Activated CD8-positive, alpha-beta memory T cell treated with anti-CD3 and anti-CD28 coated beads, Interleukin-2, amount 50 U/mL, for 1 hour (primary cell): Measurements from ENCODE around the gene DLL1.
"Not testable (repeated sequence)": the region's sequence is repeated elsewhere in the genome, so short reads cannot be mapped to it uniquely, and the experiment has no call there.

Experiments used
- DNase-seq: peaks from one replicate; pipeline ENCODE4 v3.0.0-alpha.2; 2020; ENCODE audit errors: extremely low read depth

Gene DLL1

DNA sequence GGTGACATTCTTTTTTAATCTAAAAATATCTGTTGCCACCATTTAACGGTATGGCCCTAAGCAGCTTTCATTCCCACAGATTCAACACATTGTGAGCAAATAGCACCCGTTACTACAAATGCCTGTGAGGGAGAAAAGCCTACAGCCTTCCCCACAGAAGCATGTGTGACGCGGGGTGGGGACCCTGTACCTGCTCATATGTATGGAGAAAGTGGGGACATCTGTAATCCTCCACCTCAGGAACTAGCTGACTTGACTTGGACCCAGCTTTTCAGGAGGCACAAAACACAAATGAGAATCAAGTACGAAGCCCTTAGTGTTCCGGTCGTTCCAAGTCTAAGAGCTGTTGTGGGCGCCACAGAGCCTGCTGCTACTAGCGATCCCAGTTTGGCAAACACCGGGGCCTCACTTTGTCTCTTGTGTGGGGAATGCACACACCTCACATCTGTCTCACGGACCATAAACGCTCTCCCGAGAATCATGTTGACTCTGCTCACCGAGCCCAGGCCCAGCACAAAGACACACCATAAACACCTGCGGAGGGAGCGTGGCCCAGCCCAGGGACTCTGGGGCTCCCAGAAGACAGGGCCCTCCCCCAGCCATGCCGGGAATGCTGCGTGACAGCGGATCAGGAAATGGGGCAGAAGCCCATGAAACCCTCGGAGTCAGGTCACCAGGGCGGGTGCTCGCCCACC, 21.6 kb downstream of the DLL1 start:
- DNase-seq = no peak

DNA sequence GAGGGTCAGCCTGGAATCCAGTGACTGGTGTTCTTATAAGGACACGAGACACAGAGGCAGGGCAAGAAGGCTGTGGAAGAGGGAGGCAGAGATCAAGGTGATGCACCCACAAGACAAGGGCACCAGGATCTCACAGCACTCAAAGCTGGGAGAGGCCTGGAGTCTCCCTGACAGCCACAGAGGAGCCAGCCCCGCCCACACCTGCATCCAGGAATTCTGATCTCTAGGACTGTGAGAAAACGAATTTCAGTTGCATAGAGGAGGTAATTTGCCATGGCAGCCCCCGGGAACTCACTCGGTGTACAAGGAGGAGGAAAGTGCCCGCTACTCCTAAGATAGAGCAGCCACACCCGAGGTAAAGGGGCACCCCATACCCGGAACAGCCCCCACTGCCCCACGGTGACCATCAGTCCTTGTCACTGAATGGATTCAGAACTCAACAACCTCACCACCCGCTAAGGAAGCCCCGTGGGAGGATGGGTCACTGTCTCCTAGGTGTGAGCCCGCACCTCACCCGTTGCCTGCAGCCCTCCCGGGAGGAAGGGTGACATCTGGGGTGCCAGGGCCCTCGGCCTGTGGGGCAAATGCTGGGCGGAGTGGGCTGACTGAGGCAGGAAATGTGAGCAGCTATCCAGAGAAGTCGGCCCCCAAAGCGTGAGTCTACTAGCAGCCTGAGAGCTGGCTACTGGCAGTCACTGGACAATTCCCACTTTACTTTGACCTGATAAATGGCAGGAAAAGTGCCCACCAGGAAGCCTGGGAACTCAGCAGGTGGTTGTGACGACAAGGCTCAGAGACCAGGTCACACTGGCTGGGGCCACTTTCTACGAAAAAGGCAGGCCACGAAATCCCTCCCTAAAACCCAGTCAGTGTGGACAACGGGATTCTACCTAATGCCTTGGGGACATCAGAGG, 22.4 kb downstream of the DLL1 start:
- DNase-seq = no peak

DNA sequence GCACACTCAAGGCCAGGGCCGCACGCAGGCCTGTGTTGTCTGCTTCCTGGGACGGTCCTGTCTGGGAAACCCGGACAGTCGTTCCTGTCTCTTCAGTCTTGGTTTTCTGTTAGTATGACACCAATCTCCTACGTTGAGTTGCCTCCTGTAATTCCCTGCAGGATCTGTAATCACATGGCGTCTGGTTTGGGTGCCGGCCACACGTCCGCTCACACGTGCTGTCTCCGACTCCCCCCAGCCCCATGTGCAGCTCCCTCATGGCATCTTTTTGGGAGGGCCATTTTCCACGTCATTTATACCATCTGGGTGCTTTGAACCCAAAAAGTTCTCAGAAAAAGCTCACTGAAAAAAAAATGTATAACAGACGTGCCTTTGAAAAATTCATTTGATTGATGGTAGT, 23.2 kb downstream of the DLL1 start:
- DNase-seq = no peak

DNA sequence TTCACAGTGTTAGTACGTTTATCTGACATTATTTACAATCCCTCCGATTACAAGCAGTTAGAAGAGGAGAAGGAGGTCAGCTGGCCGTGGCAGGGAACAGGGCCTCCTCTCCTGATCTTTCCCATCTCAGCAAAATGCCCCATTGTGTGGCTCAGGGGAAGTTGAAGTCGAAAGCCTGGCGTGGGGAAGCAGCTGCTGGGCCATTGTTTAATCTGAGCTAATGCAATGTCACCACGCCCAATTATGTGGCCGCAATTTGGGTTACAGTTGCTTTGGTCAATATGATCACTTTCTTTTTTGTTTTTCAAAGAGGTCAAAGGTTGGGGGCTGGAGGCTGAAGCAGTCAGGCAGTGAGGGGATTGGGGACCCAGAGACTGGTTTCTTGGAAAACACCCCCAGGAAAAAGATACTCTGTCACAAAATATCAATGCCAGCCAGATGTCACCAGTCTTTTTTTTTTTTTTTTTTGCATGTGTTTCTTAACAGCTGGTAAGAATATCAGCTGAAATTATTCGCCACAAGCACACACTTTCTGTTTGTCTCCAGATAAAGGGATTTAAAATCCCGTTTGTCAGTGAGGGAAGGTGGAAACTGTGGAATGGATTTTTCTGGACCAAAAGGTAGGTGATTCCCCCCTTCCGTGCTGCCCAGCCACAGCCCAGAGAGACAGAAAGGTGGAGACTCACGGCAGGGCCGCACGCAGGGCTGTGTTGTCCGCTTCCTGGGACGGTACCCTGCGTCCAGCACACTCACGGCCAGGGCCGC, 24.6 kb downstream of the DLL1 start:
- no peak for DNase-seq

DNA sequence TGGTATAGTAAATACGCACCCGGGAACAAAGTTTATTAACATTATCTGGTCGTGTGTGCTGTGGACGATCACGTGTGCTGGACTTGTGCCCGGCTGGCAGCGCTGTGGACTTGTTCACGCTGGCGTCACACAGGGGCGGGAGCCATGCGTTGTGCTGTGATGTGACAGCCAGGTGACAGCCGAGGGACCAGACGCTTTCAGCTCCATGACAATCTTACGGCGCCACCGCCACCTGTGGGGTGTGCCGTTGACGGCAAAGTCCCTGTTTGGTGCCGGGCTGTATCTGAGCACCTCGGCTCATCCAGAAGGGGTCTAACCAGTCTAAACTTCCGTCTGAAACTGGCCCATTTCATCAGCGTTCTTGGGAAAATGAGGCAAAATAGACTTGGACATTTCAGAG, 25.2 kb downstream of the DLL1 start:
- DNase-seq = no peak

DNA sequence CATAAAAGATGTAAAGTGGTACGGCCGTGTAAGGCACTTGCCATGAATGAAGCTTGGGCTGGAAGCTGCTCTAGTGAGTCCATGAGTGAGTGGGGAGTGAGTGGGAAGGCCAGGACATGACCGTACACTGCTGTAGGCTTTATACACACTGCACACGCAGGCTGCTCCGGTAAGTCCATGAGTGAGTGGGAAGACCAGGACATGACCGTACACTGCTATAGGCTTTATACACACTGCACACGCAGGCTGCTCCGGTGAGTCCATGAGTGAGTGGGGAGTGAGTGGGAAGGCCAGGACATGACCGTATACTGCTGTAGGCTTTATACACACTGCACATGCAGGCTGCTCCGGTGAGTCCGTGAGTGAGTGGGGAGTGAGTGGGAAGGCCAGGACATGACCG, 26.2 kb downstream of the DLL1 start:
- DNase-seq = not testable (repeated sequence)

DNA sequence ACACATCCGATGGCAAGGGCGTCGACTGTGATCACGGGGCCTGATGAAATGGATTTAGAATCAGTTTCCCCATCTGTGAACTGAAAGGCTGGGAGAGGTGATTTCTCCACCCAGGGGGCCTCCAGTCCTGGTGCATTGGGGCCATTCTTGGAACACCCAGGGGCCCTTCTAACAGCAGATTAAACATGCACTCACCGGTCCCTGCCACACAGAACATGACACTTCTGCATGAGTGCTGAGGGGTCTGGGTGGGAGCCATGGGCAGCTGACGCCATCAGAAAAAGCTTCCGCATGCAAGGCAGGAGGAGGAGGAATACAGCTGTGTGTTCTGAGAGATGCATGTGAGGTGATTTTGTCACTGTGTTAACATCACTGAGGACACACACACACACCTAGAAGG, 26.8 kb downstream of the DLL1 start:
- DNase-seq = no peak

DNA sequence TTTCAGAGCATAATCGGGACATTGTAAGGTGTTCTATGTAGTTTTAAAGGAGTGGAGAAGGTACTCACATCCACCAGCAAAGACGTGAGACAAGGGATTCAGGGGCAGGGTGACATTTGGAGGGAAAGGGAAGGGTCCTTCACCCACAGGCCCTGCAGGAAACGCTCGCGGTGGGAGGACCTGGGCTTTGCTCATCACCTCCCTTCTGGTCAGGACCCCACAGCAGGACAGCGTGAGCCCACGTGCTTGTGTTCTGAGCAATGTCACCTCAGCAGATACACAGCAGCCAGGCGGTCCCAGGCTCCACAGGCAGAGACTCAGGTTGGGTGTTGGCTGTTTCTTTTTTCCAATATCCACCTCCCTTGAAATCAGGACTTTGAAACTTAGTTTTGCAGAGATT, 27.5 kb downstream of the DLL1 start:
- DNase-seq = no peak

DNA sequence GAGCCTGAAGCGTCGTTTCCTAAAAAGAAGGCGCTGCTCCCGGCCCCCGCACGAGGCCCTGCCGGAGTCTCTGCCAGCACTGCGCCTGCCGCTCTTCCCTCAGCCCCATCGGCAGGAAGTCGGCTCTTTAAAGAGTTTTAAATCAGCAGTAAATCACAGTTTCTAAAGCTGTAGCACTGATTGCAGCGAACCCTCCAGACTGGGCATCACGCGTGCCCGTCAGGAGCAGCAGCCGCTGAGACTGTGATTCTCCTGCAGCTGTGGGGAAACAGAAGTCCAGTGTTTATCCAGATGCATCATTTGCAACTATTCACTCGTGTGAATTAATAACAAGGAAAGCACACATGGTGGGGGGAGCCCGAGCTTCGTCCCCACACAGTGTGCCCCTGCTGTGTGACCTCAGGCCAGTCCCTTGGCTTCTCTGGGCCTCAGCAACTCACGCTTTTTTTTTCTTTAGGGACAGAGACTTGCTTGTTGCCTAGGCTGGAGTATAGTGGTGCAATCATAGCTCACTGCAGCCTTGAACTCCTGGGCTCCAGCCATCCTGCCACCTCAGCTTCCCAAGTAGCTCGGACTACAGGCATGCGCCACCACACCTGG, 28.3 kb downstream of the DLL1 start:
- DNase-seq = no peak

DNA sequence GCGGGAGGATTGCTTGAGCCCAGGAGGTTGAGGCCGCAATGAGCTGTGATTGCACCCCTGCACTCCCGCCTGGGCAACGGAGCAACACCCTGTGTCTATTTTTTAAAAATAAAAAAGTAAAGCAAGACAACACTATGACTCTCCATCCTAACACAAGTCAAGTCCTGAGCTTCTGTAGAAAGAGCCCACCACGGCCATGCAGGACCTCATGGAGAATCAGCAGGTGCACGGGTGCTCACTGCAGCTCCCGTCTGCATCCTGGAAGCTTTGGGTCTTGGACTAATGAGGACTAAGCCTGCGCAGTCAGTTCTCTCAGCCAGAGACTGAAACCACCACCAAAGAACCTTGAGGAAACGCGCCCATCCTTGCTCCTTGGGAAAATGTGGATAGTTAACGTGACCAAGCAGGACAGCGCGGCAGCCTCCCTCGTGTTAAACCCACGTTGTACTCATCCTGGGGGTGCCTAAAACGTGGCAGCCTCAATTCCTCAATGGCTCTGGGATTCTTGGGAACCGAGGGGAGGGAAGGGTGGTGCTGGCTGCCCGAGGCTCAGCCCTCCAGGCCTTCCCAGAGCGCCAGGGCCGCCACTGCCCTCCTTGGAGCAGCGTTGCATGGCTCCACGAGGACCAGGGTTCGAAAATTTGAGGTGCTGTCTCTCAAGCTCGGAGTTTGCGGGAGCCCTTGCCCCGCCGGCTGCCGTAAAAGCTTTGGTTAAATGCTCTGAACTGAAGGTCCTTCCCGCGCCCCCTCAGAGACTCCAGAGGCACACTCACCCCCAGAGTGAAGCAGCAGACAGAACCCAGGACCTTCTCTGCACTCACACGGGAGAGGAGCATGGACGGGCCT, 29.0 kb downstream of the DLL1 start:
- no peak for DNase-seq

DNA sequence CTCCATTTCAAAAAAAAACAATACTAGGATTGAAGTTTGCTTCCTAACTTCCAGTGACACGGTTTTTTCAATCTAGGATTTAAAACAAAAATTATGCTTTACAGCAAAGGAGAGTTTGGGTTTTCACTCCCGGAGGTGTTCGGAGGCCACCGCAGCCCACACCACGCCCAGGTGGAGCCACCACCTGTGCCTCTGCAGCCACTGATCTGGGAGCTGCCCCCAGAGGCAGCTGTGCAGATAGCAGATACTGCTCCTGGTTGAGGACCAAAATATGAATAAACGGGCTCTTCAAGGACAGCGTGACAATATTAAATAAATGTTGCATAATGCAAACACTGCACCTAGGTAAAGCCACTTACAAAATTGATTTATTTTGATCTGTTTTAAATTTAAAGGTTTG, 30.2 kb downstream of the DLL1 start:
- DNase-seq = no peak

DNA sequence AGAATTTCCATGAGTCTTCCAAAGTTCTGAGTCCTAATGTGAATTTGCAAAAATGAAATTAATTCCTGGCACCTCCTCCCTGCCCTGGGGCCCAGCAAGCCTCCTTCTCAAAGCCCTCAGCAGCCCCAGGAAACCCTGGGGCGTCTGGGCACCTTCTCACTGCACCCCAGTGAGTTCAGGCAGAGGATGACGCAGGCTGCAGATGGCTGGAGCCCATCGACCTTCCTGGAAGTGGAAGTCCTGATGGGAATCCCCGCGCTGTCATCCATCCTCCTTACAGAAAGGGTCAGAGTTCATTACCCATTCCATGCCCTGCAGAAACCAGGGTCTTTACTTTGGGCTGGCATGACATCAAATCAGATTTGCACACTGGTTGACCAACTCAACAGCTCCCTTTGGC, 31.6 kb downstream of the DLL1 start:
- DNase-seq = no peak

DNA sequence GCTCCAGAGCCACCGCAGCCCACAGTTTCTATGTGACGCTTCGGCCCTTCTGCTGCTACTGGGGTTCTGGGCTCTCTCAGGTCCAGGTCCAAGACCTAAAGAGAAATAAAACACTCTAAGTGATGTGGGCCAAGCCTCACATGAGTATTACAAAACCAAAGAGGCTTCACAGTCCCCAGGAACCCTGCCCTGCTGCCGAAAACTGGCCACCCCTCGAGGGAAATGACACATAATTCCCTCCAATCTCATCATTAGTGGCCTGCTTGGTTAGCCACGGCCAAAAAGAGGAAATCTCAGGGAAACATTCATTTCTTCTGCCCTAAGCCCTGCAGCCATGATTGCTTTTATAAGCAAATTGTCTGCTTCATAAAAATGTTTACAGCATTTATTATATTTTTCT, 32.5 kb downstream of the DLL1 start:
- DNase-seq = no peak

DNA sequence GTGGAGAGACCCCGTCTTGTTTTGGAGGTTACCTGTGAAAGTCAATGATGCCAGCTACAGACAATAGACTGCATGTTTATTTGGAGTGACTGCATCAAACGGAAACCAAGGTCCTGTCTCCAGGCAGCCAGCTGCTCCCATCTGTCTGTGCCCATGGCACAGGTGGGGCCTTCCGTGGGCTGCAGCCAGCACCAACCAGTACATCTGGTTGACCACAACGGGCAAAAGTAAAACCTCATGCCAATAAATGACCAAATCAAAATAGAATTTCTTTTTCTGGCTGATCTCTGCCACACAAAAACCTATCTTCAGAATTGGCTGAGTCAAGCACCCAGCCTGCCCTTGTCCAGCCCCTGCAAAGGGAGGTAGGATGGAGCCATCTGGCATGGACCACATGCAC, 33.5 kb downstream of the DLL1 start:
- DNase-seq = no peak

DNA sequence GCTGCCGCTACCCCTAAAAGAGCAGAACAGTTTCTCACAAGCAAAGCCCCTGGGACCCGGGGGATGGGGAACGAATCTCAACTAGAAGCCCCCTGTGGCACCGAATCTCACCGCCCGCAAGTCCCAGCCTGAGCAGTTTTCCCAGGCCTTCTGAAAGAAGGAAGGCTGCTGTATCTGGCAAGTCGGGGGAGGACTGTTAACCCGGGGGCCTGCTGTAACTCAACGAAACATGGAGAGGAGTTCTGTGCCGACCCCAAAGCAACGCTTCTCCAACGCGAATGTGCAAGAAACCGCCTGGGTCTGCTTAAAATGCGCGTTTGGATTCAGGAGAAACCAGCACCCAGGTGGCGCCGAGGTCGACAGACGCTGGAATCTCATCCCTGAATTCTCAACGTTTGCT, 34.2 kb downstream of the DLL1 start:
- DNase-seq = no peak

DNA sequence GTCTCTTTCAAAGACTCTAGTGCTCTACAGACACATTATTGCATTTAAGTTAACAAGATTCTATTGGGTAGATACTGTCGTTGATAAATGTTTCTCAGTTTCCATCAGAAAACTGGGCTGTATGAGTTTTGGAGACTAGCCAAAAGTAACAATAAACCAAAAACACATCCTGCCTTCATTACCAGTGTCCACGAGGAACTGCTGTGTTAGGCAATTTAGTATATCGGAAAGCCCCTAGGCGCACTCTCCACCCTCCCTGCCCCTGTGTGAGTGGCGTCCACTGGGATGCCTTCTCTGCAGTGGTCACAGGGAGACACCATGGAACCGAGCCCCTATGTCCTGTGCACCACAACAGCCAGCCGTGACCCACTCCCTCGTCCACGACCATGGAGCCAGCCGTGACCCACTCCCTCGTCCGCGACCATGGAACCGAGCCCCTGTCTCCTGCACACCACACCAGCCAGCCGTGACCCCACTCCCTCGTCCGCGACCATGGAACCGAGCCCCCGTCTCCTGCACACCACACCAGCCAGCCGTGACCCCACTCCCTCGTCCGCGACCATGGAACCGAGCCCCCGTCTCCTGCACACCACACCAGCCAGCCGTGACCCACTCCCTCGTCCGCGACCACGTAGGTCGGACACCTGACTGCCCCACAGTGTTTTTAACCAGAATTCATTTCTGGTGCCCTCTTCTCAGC, 35.3 kb downstream of the DLL1 start:
- no peak for DNase-seq

DNA sequence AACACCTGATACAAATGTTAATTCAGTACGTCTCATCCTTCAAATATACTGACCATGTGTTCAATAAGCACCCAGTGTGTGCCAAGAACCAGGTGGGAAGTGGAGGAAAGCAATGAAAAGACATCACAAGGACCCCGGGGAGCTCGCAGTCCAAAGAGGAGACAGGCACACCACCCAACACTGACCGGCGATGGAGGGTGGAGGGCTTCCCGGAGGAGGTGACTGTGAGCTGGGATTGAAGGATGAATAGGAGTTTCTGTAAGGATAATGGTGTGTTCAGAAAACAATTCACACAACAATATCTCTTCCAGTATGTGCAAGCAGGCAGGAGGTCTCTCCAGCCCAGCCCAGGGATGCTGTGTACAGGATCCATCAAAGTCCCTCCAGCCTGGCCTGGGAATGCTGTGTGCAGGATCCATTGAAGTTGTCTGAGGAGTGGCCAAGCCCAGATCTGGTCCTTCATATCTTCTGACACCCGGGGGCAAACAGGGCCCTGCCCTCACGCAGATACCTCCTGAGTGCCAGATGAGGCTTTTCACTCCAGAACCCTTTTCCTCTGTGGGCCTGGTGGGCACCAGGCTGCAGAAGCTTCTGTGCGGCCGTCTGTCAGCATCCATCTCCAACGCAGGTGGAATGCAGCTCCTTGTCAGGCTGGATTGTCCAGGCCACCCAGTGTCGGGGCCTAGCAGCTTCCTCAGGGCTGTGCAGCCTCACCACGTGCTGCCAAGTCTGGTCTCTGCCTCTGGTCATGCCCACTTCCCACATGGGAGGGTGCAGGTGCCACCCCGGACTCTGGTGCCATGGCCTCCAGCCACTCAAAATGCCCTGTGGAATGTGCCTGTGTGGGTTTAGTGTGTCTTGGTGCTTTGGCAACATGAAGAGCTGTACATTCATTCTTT, 36.3 kb downstream of the DLL1 start:
- DNase-seq = no peak

DNA sequence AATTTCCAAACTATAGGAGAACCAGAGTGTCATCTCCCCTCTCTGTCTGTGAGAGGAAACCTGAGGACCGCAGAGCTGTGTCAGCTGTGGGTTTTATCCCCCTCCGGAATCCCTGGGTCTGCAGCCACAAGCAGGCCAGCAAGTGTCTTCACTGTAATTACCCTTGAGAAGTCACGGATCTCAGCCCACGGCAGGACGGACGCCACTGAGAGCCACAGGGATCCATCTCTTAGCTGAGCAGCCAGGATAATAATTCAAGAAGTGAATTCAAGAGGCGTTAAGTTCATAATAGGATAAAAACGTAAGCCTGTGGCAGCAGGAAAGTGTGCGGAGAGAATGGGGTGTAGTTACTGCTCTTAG, 37.0 kb downstream of the DLL1 start:
- DNase-seq = no peak

DNA sequence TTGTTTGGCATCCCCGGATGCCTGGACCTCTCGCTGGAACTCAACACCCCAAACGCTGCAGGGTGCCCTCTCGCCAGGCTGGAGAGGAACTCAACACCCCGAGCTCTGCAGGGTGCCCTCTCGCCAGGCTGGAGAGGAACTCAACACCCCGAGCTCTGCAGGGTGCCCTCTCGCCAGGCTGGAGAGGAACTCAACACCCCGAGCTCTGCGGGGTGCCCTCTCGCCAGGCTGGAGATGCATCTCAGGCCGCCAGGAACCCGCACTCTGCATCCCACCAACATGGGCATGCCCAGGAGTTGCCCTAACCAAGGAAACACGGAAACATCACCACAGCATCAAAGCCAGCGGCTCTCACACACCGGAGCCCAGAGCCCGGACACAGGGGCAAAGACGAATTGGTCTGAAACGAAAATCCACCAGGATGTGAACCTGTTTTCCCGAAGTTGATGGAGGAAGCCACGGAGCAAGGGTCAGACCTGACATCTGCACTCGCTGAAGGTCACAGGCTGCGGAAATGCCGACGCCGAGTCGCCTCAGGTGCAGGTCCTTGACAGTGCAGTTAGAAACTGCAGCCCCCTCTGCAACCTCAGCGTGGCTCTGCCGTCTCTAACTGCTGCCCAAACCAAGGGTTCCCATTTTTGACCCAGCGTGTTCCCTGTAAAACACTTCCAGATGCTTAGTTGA, 37.5 kb downstream of the DLL1 start:
- DNase-seq = no peak
